HG03196 (cell line): Measurements from ENCODE around the gene ANTXRL.
"Not testable (repeated sequence)": the region's sequence is repeated elsewhere in the genome, so short reads cannot be mapped to it uniquely, and the experiment has no call there.

Experiments used
- ATAC-seq: cut with Tn5 transposase; IDR thresholded peaks from one replicate; pipeline ENCODE4 v1.9.1; 2021; ENCODE audit not compliant: unreplicated experiment

Gene ANTXRL

DNA sequence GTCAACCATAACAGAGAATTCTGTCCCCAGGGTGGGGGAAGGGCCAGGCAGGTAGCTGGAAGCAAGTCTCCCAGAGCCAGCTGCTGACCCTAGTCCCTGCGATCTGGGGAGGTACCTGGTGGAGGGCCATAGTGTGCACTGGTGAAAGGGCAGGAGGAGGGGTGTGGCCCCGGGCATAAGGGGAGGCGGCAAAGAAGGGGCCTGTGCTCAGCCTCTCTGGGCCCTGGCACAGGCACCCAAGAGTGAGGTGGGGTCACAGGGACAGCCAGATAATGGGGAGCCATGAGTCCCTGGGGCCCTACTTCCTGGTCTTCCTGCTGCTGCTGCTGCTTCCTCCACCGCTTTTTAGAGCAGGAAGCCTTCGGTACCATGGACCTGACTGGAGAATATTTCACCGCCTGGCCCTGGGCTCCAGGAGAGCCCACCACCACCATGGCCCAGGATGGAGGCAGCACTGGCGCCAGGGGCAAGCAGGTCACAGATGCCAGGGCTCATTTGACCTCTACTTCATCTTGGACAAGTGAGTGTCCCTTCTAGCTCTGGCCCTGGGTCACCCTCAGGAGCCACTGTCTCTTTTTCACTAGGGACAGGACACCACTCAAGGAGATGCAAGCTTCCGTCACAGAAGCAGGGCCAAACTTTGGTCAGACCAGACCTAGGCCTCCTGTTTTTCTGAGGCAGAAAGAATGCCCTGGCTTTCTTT, at the start of gene ANTXRL:
TSS of gene ANTXRL (plus strand) at position 7 of the 703 bp plus-strand sequence. CDS start at position 273, 266 bp downstream.
- no peak for ATAC-seq

DNA sequence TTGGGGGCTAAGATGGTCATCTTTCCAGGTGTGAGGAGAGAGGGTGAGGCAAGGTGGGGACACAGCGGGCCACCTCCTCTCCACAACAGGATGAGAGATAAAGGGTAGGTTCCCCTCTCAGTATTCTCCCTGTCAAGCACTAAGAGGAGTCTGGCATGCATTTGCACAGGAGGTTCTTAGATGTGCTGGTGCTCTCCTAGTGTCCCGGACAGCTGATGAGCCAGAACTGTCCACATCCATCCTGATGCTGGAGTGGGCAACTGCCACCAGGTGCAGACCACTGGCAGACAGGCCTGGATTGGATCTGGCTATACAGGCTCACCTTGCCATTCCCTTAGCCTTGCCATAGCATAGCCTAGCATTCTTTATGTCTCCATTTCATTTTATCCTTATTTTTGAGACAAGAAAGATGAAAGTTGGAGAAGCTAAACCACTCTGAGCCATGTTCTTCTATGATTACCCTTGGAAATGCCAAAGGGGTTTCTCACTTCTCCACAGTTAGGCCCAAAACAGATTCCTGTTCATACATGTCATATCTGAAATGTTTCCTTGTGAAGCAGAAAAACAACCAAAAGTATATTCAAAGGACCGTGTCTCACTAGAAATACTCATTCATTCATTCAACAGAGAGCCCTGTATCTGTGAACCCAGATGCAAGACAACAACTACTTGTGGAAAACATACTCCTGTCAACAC, 48.8 kb upstream of the ANTXRL start:
- no peak for ATAC-seq

DNA sequence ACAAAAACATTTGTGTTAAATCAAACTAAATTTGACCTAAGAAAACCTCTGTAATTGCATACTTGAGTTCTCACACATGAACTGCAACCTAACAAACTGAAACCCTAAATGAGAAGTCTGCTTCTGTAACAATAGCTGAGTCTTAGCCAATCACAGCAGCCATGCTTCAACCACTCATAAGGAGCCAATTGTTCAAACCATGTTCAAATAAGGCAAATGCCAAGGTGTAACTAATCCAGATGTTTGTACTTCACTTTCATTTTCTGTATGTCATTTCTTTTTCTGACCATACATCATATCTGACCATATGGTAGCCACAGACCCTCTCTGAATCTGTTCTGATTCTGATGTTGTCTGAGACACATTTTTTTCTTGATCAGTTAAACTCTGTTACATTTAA, 47.5 kb upstream of the ANTXRL start:
- no peak for ATAC-seq

DNA sequence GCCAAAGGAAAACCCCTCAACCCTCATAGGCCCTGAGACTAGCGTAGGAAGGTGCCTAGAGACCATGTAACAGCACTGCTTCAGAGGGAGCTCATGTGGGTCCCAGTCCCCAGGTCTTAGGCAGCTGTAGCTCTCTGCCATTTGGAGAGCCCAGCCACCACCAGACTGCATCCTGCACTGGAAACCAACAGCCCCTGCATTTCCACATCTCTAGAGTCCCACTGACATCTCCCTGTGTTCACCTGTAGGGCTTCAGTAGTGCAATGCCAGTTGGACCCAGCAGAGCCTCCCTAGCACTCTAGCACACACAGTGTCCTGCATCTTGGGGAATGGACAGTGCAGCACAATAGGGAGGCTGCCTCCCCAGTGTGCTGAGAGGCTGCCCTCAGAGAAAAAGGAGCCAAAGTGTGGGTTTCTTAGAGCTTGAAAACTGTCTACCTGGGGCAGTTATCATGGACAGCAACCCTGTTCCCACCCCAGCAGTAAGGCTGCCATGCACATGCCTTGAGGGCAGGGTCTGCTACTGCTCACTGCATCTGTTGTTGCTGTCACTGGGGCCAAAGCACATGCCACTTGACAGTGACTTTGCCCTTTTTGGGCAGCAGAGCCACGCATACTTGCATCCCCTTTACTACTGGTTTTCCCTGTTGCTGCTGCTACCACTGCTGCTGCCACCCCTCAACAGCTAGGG, 46.7 kb upstream of the ANTXRL start:
- ATAC-seq: no peak

DNA sequence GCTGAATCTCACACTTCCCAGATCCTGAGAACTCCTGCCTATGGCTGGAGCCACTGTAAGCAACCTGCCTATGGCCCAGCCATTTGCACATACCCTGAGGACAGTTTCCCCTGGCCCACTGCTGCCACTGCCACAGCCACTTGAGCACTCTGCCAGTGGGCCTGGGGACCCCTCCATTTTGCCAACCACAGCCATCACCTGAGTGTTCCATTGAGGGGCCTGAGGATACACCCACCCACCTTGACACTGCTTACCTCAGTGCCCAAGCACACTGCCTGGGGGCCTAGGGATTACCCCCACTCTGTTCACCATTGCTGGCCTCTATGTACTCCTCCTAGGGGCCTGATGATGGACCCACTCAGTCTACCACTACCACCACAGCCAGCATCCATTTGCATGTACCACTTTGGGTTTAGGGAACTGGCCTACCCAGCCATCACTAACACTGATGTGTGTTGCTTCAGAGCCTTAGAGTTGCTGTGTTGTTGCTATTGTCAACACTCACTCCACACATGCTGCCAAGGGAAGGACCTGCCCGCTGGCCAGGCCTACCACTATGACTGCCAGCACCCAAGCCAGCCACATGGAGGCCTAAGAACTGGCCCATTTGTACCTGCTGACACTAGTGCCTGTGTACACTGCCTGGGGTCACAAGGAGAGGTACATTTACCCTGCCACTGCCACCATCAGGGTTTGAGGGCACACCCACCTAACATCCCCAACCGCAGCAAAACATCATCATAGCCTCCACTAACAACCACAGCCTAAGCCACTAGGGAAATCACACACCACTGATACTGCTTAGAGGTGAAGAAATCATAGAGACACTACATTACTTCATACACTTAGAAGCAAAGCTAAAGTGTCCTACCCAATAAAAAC, 45.9 kb upstream of the ANTXRL start:
- ATAC-seq: no peak

DNA sequence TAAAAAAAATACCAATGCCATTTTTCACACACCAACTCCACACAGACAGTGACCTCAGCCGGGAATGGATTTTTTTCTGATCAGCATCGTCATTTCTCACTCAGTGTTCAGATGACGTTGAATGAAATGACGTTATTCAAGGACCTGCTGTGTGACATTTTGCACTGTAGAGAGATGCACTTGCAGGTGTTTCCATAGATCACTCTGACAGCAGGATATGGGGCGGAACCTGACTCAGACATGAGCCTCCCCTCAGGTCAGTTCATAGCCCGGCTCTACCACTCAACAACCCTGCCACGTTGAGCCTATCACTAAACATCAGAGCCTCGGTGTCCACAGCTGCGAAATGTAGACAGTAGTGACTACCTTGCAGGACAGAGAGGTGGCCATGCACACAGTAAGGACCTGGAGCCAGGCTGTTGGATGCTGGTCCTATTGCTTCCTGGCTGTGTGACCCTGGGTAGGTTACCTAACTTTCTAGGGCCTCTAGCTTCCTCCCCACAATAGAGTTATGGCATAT, 41.4 kb upstream of the ANTXRL start:
- ATAC-seq: no peak

DNA sequence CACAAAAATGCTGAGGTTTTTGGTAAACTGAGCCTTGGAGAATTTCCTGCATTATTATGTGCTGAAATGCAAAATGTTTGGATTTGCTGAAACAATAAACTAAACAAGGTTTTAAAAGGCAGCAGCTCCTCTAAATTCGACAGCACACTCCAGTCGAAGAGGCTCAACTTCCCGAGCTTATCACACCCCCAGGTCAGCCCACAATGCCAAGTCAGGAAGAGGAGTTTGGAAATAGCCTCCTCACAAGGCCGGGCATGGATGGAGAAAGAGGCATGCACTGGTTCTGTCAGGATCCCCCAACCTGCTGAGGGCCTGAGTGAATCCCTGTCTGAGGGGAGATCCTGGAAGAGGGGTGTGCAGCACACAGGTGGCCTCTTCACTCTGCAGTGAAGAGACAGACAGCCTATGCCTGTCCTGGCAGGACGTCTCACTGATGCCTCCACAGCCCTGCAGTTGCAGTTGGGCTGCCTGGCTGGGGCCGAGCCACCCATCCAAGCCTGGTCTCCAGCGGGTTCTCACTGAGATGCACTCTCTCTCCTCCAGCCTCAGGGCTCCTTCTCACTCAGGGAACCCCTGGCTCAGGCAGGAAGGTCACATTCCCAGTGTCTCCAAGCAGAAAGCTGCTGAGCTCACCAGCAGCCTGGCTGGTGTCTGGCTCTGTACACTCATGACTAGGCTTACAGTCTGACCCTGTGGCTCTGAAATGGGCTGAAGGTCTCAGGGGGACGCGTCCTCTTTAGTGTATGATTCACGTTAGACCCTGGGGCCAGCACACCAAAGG, 40.2 kb upstream of the ANTXRL start:
- ATAC-seq: not testable (repeated sequence)

DNA sequence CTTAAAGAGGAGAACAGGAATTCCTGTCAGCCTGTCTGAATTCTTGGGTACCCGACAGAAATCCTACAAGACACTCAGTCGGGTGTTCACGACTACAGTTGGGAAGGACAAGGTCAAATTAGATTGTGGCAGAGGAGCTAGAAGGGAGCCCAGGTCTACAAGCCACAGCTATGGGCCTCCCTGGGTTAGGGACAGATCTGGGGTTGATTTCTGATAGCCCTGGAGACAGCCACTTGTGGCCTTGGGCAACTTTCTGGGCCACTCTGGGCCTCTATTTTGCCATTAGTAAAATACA, 39.7 kb upstream of the ANTXRL start:
- ATAC-seq: no peak

DNA sequence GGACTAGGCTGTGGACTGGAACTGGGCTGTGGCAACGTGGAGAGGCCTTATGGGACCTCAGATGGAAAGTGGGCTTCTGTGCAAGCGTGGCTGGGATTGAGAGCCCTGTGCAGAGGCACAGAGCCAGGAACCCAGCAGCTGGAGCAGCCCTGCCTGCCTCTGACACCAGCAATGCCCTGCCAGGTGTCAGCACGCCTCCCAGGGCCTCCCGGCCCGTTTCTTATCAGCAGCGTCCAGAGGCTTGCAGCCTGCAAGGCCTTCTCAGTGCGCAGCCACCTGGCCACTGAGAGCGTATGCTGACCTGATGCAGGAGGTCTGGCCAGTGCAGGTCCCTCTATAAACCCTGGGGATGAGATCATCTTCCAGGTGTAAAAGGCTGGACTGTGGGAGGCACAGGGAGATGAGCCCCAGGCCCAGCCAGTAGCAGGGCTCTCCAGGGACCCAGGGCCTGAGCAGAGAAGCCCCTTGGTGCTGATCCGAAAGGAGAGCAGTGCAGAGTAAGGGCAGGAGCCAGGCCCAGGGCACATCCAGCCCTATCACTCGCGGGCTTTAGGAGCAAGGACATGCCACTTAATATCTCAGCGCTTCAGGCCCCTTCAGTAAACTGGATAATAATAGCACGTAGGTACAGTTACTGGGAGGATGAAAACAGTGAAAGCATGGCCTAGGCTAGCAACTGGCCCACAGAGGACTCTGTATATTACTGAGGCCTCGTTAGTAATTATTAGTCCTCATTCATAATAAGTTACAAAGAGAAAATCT, 38.8 kb upstream of the ANTXRL start:
- ATAC-seq: no peak

DNA sequence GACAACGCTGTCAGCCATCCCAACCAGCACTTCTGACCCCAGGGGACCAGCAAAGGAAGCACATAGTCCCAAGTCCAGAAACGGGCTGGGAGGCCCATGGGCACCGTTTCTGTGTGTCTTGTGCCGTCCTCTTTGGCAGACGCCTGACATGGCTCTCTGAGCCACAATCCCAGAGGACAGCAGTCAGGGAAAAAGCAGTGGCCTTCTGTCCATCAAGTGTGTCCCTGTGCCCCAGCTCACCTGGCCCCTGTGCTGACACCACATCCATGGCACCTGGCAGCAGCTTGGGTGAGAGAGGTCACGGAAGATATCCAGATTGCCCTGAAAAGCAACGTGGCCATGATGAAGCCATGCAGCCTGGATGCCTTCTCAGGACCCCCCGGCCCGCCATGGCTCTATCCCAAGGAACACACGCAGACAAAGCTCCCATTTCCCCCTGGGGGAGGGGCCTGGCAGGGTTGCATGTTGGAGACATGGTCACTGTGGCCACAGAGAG, 38.1 kb upstream of the ANTXRL start:
- no peak for ATAC-seq

DNA sequence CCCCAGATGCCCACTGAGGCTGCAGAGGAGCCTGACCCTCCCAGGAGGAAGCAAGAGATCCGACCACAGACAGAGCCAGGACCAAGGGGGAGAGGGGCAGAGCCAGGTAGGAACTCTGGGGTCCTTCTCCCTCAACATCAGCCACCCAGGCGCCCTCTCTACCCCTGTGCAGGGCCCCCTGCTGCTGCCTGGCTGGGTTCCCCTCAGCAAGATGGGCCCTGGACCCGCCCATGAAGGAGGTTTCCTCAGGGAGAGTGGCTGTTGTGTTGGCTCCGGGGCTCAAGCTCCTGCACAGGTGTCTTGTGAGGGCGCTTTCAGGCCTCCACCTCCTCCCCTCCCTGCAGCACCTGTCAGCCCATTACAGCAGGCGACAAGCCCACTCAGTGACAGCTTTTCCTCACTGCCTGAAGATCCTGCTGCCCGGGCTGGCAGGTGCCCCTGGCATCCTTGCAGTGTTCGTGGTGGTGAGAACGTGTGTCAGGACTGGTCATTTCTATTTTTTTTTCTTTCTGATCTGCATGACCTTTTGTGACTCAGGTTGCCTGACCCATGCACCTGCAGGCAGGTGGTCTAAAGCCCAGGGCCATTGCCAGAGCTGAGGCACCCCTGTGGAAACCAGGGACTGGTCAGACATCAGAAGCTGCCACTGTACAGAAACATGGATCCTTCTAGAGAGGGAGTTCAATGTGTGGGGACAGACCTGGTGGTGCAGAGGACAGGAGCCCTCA, 37.0 kb upstream of the ANTXRL start:
- ATAC-seq: not testable (repeated sequence)

DNA sequence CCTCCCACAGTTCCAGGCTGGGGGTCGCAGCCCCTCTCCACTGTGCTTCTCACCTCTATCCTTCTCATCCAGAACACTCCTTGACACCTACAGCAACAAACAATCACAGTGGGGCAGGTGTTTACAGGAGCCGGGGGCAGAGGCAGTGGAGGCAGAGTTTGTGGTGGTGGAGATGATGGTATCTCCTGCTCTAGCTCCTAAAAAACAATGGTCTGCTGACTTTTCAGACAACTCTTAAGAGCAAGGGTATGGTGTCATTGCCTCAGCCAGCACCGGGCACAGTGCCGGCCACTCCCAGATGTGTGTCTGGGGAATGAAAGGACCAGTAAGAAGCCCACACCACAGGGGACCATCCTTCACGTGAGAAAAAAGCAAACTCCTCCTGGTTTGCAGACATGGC, 36.3 kb upstream of the ANTXRL start:
- no peak for ATAC-seq

DNA sequence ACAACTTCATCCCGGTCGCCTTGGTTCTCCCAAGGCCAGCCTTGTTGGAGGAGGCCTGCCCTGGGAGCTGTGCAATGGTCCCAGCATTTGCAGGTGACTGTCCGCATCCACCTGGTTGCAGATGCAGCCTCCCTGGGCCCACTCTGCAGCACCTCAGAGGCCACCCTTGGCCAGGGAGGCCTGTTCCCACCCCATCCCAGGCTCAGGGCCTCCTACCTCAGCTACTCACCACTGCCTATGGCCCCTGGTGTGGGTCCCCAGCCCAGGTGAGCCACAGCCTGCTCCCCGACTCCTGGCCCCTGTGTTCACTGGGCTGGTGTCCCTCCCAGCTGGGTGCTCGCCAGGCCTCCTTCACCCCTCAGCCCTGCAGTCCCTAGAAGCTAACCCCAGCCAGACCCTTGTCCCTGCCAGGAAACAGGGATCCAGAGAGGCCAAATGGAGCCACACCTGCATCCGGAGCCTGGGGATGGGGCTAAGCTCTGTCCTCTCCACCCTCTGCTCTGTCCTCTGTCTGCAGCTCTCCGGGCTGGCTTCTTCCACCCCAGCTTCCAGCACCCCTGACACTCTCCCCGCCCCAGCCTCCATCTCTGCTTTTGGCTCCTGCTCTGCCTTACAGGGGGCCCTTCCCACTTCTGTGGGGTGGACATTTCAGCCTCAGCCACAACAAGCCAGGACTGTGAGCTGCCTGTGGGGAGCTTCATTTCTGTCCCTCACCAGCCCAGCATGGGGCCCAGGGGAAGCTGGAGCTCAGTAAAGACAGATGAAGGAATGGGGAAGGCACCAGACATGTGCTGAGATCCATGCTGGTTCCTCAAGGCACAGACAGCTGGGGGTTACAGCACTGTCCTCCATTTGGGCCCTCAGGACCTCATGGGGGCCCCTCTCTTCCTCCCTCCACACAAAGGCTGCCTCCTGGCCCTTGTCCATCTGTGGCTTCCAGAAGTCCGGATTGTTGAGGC, 35.6 kb upstream of the ANTXRL start:
- no peak for ATAC-seq

DNA sequence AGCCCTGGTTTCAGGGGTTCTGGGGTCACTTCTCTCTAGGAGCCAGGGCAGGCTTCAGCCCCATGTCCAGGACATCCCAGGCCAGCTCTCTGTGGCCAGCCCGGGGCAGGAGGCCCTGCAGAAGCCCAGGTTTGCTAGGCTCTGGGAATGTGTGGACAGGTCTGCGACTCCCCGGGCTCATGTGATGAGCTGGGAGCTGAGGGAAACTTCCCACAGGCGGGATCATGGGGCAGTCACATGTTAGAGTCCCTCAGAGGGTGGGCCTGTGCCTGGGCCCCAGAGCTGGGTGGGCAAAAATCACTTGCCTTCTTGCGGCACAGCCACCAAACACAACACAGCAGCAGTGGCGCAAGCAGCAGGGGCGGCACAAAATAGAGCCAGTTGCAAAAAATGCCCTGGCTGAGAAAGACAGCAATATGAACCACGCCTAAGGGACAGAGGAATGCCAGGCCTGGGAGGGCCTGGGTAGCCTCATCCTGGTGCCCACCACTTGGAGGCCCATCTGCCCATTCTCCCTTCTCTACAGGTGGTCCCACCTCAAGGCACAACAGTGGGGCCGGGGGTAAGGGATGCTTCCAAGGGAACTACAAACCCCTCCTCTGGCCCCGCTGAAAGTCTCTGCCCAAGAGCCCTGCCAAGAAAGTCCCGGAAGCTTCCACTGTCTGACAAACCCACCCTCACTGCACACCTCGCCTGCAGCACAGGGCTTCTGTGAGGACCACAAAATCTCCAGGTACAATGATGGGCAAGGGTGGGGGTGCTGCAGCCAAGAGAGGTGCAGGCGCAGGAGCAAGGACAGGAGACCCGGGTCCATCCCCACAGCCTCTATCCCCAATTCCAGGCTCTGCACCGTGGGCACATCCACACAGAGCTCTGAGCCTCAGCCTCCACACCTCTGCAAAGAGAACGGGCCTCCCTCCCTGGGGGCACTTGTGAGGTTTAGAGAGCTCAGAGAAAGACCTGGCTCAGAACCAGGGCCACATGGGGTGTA, 34.6 kb upstream of the ANTXRL start:
- no peak for ATAC-seq

DNA sequence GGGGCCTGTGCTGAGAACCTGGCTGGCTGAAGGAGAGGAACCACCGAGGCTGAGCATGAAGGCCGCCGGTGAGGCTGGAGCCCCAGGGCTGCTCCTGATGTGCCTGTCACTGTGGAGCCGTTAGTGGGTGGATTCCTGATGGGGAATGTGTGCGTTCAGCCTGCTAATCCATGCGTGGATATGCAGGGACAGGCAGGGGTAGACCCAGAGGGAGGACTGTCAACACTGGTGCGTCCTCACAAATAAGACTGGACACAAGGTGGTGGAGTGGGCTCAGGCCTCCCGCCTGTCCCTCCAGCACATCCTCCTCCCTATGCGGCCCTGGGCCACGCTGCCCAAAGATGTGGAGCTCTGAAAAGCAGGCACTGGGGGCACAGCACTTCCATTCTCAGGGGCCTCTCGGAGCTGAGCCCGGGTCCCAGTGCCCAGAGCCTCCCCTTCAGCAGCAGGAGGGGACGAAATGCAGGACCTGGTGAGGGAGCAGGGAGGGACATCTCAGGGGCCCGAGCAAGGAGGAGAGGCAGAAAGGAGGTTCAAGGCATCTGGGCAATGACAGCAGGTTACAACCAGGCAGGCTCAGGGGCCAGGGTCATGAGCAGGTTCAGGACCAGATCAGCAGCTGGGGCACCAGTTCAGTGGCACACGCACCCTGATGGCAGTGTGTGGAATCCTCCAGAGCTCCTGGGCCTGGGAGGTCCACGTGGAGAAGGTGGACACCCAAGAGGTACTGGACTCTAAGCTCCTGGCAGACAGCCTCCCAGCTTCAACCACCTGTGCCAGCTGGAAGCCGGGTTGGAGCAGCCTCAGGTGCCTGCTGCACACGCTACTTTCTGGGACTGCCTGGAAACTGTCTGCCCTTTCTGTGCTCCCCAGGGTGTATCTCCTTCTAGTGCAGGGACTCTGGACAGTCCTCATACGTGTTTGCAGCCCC, 33.5 kb upstream of the ANTXRL start:
- ATAC-seq: no peak
